HG02870 (cell line): Measurements from ENCODE around the gene ZBTB25.

Source experiments
- ATAC-seq: cut with Tn5 transposase; IDR thresholded peaks from one replicate; pipeline ENCODE4 v1.9.1; 2021; ENCODE audit warnings: mild to moderate bottlenecking, moderate library complexity; ENCODE audit not compliant: unreplicated experiment

Gene ZBTB25

GRCh38 chr14:64444984-64445845 is 58.4 kb downstream of the ZBTB25 start:
- ATAC-seq: peak; percentile 95

GRCh38 chr14:64444140-64444539 is 59.5 kb downstream of the ZBTB25 start:
- no peak for ATAC-seq

GRCh38 chr14:64442300-64442988 is 61.2 kb downstream of the ZBTB25 start:
- no peak for ATAC-seq

GRCh38 chr14:64440494-64440893 is 63.1 kb downstream of the ZBTB25 start:
- ATAC-seq: no peak

- no peak for ATAC-seq
Observed at GRCh38 chr14:64439141-64439540, 64.5 kb downstream of the ZBTB25 start.

GRCh38 chr14:64438181-64438841 is 65.3 kb downstream of the ZBTB25 start:
- no peak for ATAC-seq

GRCh38 chr14:64434528-64434927 is 69.1 kb downstream of the ZBTB25 start:
- no peak for ATAC-seq

- ATAC-seq: no peak
Observed at GRCh38 chr14:64423987-64424386, 79.7 kb downstream of the ZBTB25 start.

GRCh38 chr14:64422756-64423155 is 80.9 kb downstream of the ZBTB25 start:
- ATAC-seq: peak; percentile 75

GRCh38 chr14:64422005-64422404 is 81.6 kb downstream of the ZBTB25 start:
- no peak for ATAC-seq

- no peak for ATAC-seq
Observed at GRCh38 chr14:64421166-64421565, 82.5 kb downstream of the ZBTB25 start.

- no peak for ATAC-seq
Observed at GRCh38 chr14:64419003-64419402, 84.6 kb downstream of the ZBTB25 start.

- ATAC-seq: no peak
Observed at GRCh38 chr14:64417771-64418125, 85.9 kb downstream of the ZBTB25 start.

GRCh38 chr14:64417055-64417770 is 86.4 kb downstream of the ZBTB25 start:
- no peak for ATAC-seq

- no peak for ATAC-seq
Observed at GRCh38 chr14:64416348-64416932, 87.2 kb downstream of the ZBTB25 start.

- no peak for ATAC-seq
Observed at GRCh38 chr14:64412237-64412636, 91.4 kb downstream of the ZBTB25 start.

- ATAC-seq: no peak
Observed at GRCh38 chr14:64411001-64411400, 92.6 kb downstream of the ZBTB25 start.

- no peak for ATAC-seq
Observed at GRCh38 chr14:64410084-64410774, 93.4 kb downstream of the ZBTB25 start.

- peak; percentile 51 for ATAC-seq
Observed at GRCh38 chr14:64409126-64409920, 94.3 kb downstream of the ZBTB25 start.
